ENCODE measurements around the gene RPL29. TPM values are rescaled to one million over a fixed set of nuclear protein-coding genes. Genes with fewer than 3 reads are reported as not detected.

The RPL29 gene
- total RNA-seq, 1 experiment from 2014 or later, result 696 TPM

- intact Hi-C loops (cut with micrococcal nuclease; ENCODE audit: unreplicated experiment) (no loop called here), in situ Hi-C loops (cut with HindIII; ENCODE audit: low pct_unique_long_range_greater_than_20kb, low sequenced_read_pairs) (no loop called here)
- no peak for TF ChIP-seq SIN3A (IDR thresholded peaks at IDR 0.05; ENCODE audit: borderline replicate concordance, insufficient read depth, low read depth, low read length)
- no peak for TF ChIP-seq POLR2AphosphoS5 (IDR thresholded peaks at IDR 0.05; ENCODE audit: low read depth, low read length)
- no peak for TF ChIP-seq TCF7L2 (IDR thresholded peaks at IDR 0.05; ENCODE audit: low read depth, low read length)
- H3K36me3 ChIP-seq (ENCODE audit: control insufficient read depth, insufficient read depth, low read length), result no peaks in the 10 kb centered on the region; the same call in 1 of the 2 replicates
- ATAC-seq, result no peak
- H3K4me3 ChIP-seq (ENCODE audit: low read depth in 2 of 2, low read length in 2 of 2), result no peak overlapping the region
- ChIA-PET POLR2A (interaction anchor here (0.6 kb wide), 1 partner anchor 145 kb away, joined by 3 read pairs; no protein-coding TSS in a partner anchor), CTCF (no interaction called here)
- H3K9me3 ChIP-seq (ENCODE audit: control insufficient read depth, insufficient read depth, low read depth, low read length), result no peaks in the 10 kb centered on the region
- no peak for DNase-seq (ENCODE audit: low read depth, low spot score)
- no peak overlapping the region for H3K27ac ChIP-seq (ENCODE audit: low read length)
- H3K27me3 ChIP-seq (ENCODE audit: control insufficient read depth, insufficient read depth, low read length), result no peaks in the 10 kb centered on the region
- peaks cover 24% of the 10 kb centered on the region for H3K4me1 ChIP-seq (ENCODE audit: control insufficient read depth, insufficient read depth, low read length)
- BruUV-seq (replicated peaks), result no TSS peak
Measured at GRCh38 chr3:51970606-51971300, 24.9 kb downstream of the RPL29 start.

DNA sequence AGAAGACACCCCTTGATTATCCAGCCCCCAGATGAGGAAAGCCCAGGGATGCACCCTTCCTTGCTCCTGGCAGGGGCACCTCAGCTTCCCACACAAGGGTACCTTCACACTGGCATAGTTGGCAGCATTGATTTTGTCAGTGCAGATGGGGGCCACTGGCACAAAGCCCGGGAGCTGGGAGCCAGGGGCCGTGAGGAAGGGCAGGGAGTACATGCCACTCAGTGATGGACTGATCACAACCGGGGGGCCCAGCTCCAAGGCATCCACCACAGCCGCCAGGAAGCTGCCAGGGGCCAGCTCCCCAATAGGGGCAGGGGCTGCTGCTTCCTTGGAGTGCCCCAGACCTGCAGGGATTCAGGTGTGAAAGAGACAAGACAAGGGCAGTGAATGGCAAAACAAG lies 25.9 kb downstream of the RPL29 start:
- intact Hi-C loops (cut with micrococcal nuclease; ENCODE audit: unreplicated experiment) (no loop called here), in situ Hi-C loops (cut with HindIII; ENCODE audit: low pct_unique_long_range_greater_than_20kb, low sequenced_read_pairs) (no loop called here)
- H3K4me3 ChIP-seq (ENCODE audit: low read depth in 2 of 2, low read length in 2 of 2), result no peak overlapping the region
- ChIA-PET POLR2A (interaction anchor here (0.6 kb wide), 1 partner anchor 144 kb away, joined by 3 read pairs; no protein-coding TSS in a partner anchor), CTCF (no interaction called here)
- H3K36me3 ChIP-seq (ENCODE audit: control insufficient read depth, insufficient read depth, low read length), result no peaks in the 10 kb centered on the region; the same call in 1 of the 2 replicates
- TF ChIP-seq POLR2AphosphoS5 (IDR thresholded peaks at IDR 0.05; ENCODE audit: low read depth, low read length) (no peak), SIN3A (IDR thresholded peaks at IDR 0.05; ENCODE audit: borderline replicate concordance, insufficient read depth, low read depth, low read length) (no peak), TCF7L2 (IDR thresholded peaks at IDR 0.05; ENCODE audit: low read depth, low read length) (no peak)
- TF ChIP-seq, protein P1, sequence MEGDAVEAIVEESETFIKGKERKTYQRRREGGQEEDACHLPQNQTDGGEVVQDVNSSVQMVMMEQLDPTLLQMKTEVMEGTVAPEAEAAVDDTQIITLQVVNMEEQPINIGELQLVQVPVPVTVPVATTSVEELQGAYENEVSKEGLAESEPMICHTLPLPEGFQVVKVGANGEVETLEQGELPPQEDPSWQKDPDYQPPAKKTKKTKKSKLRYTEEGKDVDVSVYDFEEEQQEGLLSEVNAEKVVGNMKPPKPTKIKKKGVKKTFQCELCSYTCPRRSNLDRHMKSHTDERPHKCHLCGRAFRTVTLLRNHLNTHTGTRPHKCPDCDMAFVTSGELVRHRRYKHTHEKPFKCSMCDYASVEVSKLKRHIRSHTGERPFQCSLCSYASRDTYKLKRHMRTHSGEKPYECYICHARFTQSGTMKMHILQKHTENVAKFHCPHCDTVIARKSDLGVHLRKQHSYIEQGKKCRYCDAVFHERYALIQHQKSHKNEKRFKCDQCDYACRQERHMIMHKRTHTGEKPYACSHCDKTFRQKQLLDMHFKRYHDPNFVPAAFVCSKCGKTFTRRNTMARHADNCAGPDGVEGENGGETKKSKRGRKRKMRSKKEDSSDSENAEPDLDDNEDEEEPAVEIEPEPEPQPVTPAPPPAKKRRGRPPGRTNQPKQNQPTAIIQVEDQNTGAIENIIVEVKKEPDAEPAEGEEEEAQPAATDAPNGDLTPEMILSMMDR (IDR thresholded peaks at IDR 0.05), result no peak
- TF ChIP-seq, protein P2, sequence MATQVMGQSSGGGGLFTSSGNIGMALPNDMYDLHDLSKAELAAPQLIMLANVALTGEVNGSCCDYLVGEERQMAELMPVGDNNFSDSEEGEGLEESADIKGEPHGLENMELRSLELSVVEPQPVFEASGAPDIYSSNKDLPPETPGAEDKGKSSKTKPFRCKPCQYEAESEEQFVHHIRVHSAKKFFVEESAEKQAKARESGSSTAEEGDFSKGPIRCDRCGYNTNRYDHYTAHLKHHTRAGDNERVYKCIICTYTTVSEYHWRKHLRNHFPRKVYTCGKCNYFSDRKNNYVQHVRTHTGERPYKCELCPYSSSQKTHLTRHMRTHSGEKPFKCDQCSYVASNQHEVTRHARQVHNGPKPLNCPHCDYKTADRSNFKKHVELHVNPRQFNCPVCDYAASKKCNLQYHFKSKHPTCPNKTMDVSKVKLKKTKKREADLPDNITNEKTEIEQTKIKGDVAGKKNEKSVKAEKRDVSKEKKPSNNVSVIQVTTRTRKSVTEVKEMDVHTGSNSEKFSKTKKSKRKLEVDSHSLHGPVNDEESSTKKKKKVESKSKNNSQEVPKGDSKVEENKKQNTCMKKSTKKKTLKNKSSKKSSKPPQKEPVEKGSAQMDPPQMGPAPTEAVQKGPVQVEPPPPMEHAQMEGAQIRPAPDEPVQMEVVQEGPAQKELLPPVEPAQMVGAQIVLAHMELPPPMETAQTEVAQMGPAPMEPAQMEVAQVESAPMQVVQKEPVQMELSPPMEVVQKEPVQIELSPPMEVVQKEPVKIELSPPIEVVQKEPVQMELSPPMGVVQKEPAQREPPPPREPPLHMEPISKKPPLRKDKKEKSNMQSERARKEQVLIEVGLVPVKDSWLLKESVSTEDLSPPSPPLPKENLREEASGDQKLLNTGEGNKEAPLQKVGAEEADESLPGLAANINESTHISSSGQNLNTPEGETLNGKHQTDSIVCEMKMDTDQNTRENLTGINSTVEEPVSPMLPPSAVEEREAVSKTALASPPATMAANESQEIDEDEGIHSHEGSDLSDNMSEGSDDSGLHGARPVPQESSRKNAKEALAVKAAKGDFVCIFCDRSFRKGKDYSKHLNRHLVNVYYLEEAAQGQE (IDR thresholded peaks at IDR 0.05; ENCODE audit: insufficient read depth in 1 of 2, low read depth in 2 of 2, low read length in 1 of 2), result no peak
- no TSS peak for BruUV-seq (replicated peaks)
- ATAC-seq (no peak), DNase-seq (ENCODE audit: low read depth, low spot score) (no peak)
- no peaks in the 10 kb centered on the region for H3K9me3 ChIP-seq (ENCODE audit: control insufficient read depth, insufficient read depth, low read depth, low read length)
- no peak overlapping the region for H3K27ac ChIP-seq (ENCODE audit: low read length)
- no peaks in the 10 kb centered on the region for H3K27me3 ChIP-seq (ENCODE audit: control insufficient read depth, insufficient read depth, low read length)
- H3K4me1 ChIP-seq (ENCODE audit: control insufficient read depth, insufficient read depth, low read length), result peaks cover 20% of the 10 kb centered on the region

Data from Panc1 (cell line).